ENCODE data around the gene HACD3. TPM values are rescaled to one million over a fixed set of nuclear protein-coding genes. Genes with fewer than 3 reads are reported as not detected.

The HACD3 gene
- total and polyA plus RNA-seq, 7 donors, result 3.7 to 8.8 (median 6.5) TPM

DNA sequence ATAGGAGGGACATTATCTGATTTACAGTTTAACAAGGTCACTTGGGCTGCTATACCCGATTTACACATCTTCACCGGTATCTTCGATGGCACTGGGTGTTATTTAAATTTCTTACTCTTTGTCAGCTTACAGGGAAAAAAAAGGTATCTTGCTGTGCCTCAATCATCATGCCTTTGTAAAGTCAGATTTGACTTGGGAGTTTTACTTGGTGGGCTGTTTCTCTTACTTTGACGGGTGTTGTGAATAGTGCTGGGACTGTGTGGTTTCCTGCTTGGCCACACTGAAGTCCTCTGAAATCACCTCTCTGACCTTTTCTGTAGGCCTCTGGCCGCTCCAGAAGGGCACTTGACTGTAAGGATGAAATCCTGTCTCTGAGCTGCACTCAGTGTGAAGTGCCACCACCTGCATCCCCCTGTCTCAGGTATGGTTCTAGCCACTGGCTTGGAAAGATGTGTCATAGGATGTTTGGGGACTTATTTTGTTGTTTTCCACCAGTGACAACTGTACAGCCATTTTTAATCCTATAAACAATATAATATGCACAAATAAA is 88.4 kb downstream of the HACD3 start:
- H3K9me3 ChIP-seq, result no peaks in the 10 kb centered on the region
- 50 to 62% (median 53%) methylated on average over 5 of the region's 5 CpGs for WGBS, 3 donors
- TF ChIP-seq, protein P1, sequence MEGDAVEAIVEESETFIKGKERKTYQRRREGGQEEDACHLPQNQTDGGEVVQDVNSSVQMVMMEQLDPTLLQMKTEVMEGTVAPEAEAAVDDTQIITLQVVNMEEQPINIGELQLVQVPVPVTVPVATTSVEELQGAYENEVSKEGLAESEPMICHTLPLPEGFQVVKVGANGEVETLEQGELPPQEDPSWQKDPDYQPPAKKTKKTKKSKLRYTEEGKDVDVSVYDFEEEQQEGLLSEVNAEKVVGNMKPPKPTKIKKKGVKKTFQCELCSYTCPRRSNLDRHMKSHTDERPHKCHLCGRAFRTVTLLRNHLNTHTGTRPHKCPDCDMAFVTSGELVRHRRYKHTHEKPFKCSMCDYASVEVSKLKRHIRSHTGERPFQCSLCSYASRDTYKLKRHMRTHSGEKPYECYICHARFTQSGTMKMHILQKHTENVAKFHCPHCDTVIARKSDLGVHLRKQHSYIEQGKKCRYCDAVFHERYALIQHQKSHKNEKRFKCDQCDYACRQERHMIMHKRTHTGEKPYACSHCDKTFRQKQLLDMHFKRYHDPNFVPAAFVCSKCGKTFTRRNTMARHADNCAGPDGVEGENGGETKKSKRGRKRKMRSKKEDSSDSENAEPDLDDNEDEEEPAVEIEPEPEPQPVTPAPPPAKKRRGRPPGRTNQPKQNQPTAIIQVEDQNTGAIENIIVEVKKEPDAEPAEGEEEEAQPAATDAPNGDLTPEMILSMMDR (IDR thresholded peaks at IDR 0.05), result no peak
- H3K4me1 ChIP-seq, result no peaks in the 10 kb centered on the region
- intact Hi-C loops (cut with DNase I), result no loop called here
- H3K4me3 ChIP-seq, result no peak overlapping the region
- ATAC-seq (no peak), DNase-seq (no peak)
- H3K36me3 ChIP-seq (ENCODE audit: insufficient read depth in 1 of 2, low read depth in 1 of 2), result no peaks in the 10 kb centered on the region
- H3K27me3 ChIP-seq (ENCODE audit: insufficient read depth in 3 of 3, low read length in 2 of 3), result no peaks in the 10 kb centered on the region
- no peak overlapping the region for H3K27ac ChIP-seq

DNA sequence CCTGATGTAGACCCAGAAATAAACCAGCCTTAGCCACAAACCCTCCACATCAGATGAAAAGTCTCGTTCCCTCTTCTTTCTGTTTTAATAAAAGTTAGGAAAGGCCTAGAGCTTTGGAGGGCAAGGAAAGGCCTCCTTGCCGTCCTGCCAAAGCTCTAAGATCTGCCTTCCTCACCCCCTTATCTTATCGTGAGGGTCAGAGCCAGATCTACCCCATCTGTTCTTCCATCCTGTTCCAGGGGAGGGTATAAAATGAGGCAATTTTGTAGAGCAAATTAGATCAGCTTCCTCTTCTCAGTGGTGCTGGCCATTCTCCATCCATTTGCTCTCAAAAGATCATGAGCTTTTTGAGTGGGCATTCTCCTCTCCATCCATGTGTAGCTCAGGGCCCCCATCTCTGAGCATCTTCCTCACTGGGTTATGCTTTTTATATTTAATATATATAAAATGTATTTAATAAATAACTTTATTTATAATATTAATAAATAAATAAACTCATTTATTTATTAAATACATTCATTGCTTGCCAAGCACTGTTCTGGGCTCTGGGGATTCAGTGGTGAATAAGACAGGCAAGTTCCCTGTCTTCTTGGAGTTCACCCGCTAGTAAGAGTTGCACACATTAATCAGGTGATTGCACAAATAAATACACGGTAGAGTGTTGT is 89.5 kb downstream of the HACD3 start:
- H3K27ac ChIP-seq, result no peak overlapping the region
- H3K27me3 ChIP-seq (ENCODE audit: insufficient read depth in 3 of 3, low read length in 2 of 3), result no peaks in the 10 kb centered on the region
- H3K4me1 ChIP-seq, result no peaks in the 10 kb centered on the region
- H3K9me3 ChIP-seq, result no peaks in the 10 kb centered on the region
- 75 to 82% (median 81%) methylated on average over 5 of the region's 5 CpGs for WGBS, 3 donors
- TF ChIP-seq, protein P1 (IDR thresholded peaks at IDR 0.05), result no peak
- DNase-seq, result no peak
- H3K4me3 ChIP-seq, result no peak overlapping the region
- intact Hi-C loops (cut with DNase I), result no loop called here
- no peak for ATAC-seq
- no peaks in the 10 kb centered on the region for H3K36me3 ChIP-seq (ENCODE audit: insufficient read depth in 1 of 2, low read depth in 1 of 2)

DNA sequence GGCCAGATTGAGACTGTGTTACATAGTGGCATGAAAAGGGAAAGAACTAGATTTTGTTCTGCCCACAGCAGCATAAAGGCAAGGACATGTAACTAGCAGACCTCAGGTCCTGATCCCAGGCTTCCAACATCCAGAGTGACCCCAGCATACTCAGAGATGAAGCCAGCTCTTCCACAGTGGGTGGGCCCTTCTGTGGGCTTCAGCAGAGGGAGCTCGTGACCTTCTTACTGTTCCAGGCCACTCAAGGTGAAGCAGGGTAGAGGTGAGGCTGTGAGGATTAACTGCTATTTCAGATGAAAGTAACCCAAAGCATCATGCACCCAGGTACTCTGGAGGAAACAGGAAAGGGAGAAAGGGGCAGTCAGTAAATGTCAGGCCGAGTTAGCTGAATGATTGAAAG is 90.6 kb downstream of the HACD3 start:
- H3K4me3 ChIP-seq, result no peak overlapping the region
- H3K27me3 ChIP-seq (ENCODE audit: insufficient read depth in 3 of 3, low read length in 2 of 3), result no peaks in the 10 kb centered on the region
- intact Hi-C loops (cut with DNase I), result no loop called here
- TF ChIP-seq, protein P1 (IDR thresholded peaks at IDR 0.05), result no peak
- 85 to 94% (median 88%) methylated on average over 2 of the region's 2 CpGs for WGBS, 3 donors
- H3K4me1 ChIP-seq, result no peaks in the 10 kb centered on the region
- H3K9me3 ChIP-seq, result no peaks in the 10 kb centered on the region
- no peaks in the 10 kb centered on the region for H3K36me3 ChIP-seq (ENCODE audit: insufficient read depth in 1 of 2, low read depth in 1 of 2)
- no peak for DNase-seq
- no peak for ATAC-seq
- H3K27ac ChIP-seq, result no peak overlapping the region

DNA sequence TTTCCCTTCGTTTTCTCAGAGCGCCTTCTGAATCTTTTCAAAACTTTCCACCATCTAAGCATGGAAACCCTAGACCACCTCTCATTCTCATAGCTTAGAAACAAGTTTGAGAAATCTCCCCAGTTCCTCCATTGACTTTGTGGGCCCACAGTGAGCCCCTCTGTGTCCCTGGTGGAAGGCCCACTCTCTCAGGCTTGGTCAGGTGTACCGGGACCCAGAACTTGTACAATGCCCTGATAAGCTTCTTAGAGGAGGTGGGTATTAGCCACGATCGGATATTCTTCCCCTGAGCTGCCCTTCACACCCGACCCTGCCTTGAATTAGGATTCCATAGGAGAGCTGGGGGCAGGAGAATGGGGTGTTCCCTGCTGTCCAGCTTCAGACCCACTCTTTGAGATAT is 91.4 kb downstream of the HACD3 start, which contains the start of gene SLC24A1:
Gene SLC24A1, plus strand, starts transcription at position 301 of the 400 bp plus-strand sequence. CDS start 2,143 bp downstream, outside the sequence.
- no peak for DNase-seq
- TF ChIP-seq, protein P1 (IDR thresholded peaks at IDR 0.05), result no peak
- intact Hi-C loops (cut with DNase I), result no loop called here
- H3K27me3 ChIP-seq (ENCODE audit: insufficient read depth in 3 of 3, low read length in 2 of 3), result no peaks in the 10 kb centered on the region
- 87 to 88% (median 88%) methylated on average over 6 of the region's 6 CpGs for WGBS, 3 donors
- no peaks in the 10 kb centered on the region for H3K36me3 ChIP-seq (ENCODE audit: insufficient read depth in 1 of 2, low read depth in 1 of 2)
- ATAC-seq, result no peak
- H3K9me3 ChIP-seq, result no peaks in the 10 kb centered on the region
- H3K4me3 ChIP-seq, result no peak within 1 kb of the TSS
- H3K4me1 ChIP-seq, result no peaks in the 10 kb centered on the region
- H3K27ac ChIP-seq, result no peak within 1 kb of the TSS

DNA sequence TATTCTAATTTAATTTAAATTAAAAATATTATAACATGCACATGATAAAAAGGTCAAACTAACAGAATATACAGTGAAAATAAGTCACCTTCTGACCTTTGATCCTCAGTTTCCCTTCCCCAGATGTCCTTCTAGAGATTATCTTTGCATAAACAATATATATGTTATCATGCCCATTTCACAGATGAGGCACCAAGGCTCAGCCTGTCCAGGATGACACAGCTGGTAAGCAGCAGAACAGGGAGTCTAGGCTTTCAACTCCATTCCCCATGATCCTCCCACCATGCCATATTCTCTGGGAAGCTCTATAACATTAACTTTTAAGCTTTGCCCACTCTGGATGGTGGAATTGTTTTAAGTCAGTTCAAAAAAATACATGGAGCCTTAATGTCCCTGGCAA is 92.8 kb downstream of the HACD3 start:
- no peaks in the 10 kb centered on the region for H3K27me3 ChIP-seq (ENCODE audit: insufficient read depth in 3 of 3, low read length in 2 of 3)
- intact Hi-C loops (cut with DNase I), result no loop called here
- H3K4me3 ChIP-seq, result no peak overlapping the region
- H3K27ac ChIP-seq, result no peak overlapping the region
- H3K36me3 ChIP-seq (ENCODE audit: insufficient read depth in 1 of 2, low read depth in 1 of 2), result no peaks in the 10 kb centered on the region
- TF ChIP-seq, protein P1 (IDR thresholded peaks at IDR 0.05), result no peak
- H3K9me3 ChIP-seq, result no peaks in the 10 kb centered on the region
- DNase-seq, result no peak
- ATAC-seq, result no peak
- H3K4me1 ChIP-seq, result no peaks in the 10 kb centered on the region

Measured in psoas muscle (tissue), 8 donors.